DMS53 treated with DMSO at 0.1 percent for 48 hours (cell line): ENCODE data around the gene MRPS11.
"Not testable (repeated sequence)": the region's sequence is repeated elsewhere in the genome, so short reads cannot be mapped to it uniquely, and the experiment has no call there.

Experiments
- DNase-seq: peaks from one replicate; lab custom pipeline; 2025; ENCODE audit not compliant: unreplicated experiment; lab: John Stamatoyannopoulos, UW

The MRPS11 gene

DNA sequence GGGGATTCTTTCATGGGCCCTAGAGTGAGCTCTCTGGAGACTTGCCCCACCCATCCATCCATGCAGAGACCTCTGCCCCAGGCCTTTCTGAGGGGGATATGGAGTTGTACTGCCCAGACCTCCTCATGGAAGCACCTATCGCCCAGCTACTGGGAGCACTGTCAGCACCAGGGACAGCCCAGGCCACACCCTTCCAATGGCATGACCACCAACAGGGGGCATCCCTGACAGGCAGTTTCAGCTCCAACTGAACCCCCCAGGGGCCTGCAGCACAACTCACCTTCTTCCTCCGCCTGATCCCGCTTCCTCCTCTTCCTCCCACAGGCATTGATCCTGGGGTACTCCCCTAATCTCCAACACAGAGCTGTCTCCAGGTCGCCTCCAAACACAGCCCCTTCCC, 21.8 kb downstream of the MRPS11 start:
- DNase-seq, result no peak

DNA sequence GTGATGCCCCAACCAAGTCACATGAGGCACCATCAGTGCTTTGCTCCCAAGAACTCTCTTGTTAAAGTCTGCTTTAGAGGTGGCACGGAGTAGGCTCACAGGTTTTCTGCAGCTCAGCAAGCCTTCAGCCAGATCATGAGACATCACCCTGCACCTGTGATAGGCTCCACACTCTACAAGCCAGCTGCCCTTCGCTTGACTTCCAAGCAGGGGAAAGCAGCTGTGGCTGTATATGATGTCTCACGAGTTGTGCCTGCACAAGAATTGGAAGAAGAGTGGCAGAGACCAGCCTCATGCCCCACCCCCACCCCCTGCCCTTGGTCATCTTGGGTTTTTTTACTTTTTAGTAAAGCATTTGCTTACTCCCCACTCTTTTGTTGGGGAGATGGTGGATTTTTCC, 22.5 kb downstream of the MRPS11 start:
- no peak for DNase-seq

GRCh38 chr15:88491158-88491557, 23.6 kb downstream of the MRPS11 start:
- no peak for DNase-seq

DNA sequence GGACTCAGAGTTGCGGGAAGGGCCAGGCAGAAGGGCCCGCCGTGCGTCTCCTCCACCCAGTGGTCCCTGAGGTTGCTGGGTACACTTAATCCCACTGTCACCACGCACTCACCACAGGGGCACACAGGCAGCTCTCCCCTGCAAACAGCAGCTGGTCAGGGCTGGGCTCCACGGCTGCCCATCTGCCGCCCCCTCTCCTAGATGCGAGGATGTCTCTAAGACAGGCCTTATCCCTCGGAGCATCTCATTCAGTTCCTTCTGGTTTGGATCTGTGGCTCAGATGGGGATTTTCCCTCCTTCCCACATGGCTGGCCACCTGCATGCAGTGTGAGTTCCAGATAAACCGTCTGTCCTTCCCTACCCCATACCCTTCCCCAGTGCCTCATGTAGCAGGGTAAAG, 26.3 kb downstream of the MRPS11 start:
- no peak for DNase-seq

DNA sequence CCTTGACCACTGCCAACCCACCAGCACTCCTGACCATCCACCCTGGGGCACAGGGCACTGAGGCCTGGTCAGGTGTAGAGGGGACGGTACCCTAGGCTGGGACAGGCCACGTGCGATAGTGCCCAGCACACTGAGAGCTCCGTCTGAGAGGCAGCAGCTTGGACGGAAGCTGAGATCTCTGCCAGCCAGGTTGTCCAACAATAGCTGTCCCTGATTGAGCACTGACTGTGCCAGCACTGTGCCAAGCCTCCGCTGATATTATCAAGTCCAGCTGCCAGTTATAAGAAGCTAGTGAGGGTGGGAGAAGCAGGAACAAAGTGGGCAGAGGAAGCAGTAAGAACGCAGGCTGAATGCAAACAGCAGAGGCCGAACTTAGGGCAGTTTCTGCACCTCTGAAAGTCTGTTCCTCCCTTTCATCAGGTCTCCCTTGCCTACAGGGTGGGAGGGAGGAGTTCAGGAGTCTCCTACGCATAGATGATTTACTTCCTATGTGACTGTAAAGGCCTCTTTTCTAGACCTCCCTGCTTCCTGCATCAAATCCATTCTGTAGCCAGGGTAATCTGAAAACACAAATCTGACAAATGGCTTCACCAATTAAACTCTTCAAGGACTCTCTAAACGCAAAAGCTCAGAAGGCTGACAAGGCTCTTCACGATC, 29.7 kb downstream of the MRPS11 start:
- no peak for DNase-seq

DNA sequence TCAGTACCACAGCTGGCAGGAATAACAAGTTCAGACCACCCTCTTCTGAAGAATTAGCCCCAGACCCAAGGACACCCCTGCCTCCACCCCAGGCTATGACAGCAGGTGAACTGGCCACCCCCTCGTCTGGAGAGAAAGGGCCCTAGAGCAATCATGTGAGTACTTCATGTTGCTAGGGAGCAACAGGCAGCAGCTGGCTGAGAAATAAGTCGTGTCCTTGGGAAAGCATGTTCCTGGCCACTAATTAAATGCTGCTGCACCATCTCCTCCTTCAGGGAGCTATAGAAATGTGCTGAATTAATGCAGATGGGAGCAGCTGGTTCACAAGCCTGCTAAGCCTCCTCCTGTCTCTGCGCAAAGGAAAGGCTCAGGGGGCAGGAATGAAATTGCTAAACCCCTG, 31.5 kb downstream of the MRPS11 start:
- no peak for DNase-seq

GRCh38 chr15:88504445-88504844, 36.9 kb downstream of the MRPS11 start:
- no peak for DNase-seq

- DNase-seq, result no peak
Observed at GRCh38 chr15:88505721-88506120, 38.2 kb downstream of the MRPS11 start.

GRCh38 chr15:88506628-88507027, 39.1 kb downstream of the MRPS11 start:
- DNase-seq, result no peak

DNA sequence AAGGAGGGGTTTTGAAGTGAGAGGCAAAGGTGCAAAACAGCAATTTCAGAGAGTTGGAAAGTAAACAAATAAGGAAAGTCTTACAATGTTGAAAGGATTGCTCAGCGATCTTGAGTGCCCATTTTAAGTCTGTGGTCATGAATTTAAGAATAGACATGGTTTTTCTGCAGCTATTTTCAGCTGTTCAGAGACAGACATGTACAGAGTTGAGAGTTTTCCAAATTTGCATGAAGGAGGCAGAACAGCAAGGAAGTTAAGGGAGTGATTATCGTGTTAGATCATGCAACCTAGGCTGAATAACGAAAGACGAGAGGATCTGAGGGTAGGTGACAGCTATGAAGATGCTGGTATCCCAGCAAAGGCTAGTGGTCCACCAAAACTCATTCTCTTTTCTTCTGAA, 41.8 kb downstream of the MRPS11 start:
- DNase-seq, result no peak

GRCh38 chr15:88509964-88510363, 42.5 kb downstream of the MRPS11 start:
- no peak for DNase-seq

- DNase-seq, result no peak
Observed at GRCh38 chr15:88511161-88511560, 43.7 kb downstream of the MRPS11 start.

GRCh38 chr15:88512078-88512477, 44.6 kb downstream of the MRPS11 start:
- DNase-seq, result no peak

DNA sequence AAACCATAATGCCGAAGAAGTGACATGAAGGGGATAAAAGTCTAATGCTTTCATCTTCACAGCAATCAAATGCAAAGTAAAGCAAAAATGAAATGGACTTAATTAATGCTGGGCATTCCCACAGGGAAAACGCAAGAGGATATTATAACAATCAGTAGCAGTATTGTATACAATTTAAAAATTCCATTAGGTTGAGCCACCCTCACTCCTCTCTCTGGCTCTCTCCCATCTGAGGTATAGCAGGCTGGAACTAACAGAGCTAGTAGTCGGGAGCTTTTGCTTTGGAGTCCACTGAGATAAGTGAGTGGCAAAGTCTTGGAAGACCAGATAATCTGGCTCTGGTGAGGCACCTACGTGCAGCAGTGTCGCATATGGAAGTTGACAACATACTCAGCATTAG, 45.1 kb downstream of the MRPS11 start:
- DNase-seq, result no peak

GRCh38 chr15:88513195-88513594, 45.7 kb downstream of the MRPS11 start:
- no peak for DNase-seq

- DNase-seq, result no peak
Observed at GRCh38 chr15:88518903-88519302, 51.4 kb downstream of the MRPS11 start.

GRCh38 chr15:88524094-88524493, 56.6 kb downstream of the MRPS11 start:
- not testable (repeated sequence) for DNase-seq

- DNase-seq, result no peak
Observed at GRCh38 chr15:88525418-88525817, 57.9 kb downstream of the MRPS11 start.

- no peak for DNase-seq
Observed at GRCh38 chr15:88526247-88526879, 58.9 kb downstream of the MRPS11 start.

DNA sequence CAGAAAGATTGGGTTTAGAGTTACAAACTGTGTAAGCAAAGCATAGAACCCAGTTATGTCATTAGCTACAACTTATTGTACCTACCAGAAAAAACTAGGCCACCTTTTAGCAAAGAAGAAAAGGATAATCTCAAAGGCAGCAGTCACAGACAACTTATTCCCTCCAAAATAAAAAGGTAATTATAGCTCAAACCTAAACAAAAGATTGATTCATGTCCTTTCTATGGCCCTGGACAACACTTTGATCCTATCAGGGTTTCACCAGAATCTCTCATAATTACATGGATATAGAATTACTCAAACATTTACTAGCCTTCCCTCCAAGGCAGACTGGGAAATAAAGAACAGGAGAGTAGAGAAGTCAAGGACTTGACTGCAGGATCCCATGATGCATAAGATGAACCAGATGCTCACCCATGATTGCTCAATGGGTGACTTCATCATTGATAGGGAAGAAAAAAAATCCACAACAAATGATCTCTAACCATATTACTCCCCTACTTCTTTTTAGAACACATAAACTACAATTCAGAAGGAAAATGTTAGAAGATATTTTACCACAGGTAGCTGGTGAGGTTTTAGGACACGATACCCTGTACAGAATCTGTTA, 61.6 kb downstream of the MRPS11 start:
- DNase-seq, result no peak
